ENCODE data around the gene DNMBP. TPM values are rescaled to one million over a fixed set of nuclear protein-coding genes. Genes with fewer than 3 reads are reported as not detected.

Gene DNMBP
- total and polyA plus RNA-seq, 2 of the 8 experiments (the other 6 are each of a cell fraction or from before 2014, with no cell fraction given), result 19.1 to 26.4 TPM

DNA sequence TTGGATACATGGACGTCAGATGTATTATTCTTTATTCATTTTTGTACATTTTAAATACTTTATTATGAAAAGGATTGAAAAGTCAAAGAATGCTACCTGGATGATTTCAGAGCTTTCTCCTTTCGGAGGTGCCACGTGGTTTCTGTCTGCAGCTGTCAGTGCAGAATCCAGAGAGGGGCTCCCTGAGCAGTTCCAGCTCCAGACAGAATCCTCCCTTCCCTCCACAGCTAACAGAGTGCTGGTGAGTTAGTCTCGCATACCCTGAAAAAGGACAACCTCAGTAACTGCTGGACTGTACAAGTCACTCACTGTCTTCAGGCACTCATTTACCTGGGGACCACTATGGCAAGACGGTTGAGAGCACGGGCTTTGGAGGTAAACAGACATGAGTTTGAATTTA is 10.9 kb downstream of the DNMBP start (continued):
- no peak for TF ChIP-seq PHF8 (conservative IDR thresholded peaks at IDR 0.05; ENCODE audit: low read depth, low read length)

Measured in H1 (cell line).